ENCODE data around the gene NUDT17.

NUDT17 gene

GRCh38 chr1:145885738-145886287 is 40.4 kb downstream of the NUDT17 start, which contains the start of gene ANKRD35:
TSS of gene ANKRD35 (minus strand) at chr1:145885866. CDS start at chr1:145885758, 108 bp downstream.
- H4K20me1 ChIP-seq (ENCODE audit: insufficient read depth) = no peaks in the 10 kb centered on the region
- H3K36me3 ChIP-seq (ENCODE audit: insufficient read depth) = no peaks in the 10 kb centered on the region
- no peak within 1 kb of the TSS for H3K9ac ChIP-seq
- H3K4me3 ChIP-seq (IDR thresholded peaks at IDR 0.05; ENCODE audit: insufficient read depth, low read depth, low read length) = peak within 1 kb of the TSS; percentile 96
- no peak for TF ChIP-seq CTCF (conservative IDR thresholded peaks at IDR 0.05; ENCODE audit: low read depth, low read length)
- H2AFZ ChIP-seq (ENCODE audit: low read depth) = peak within 1 kb of the TSS; percentile 95
- H3K79me2 ChIP-seq (ENCODE audit: insufficient read depth, low read depth) = no peaks in the 10 kb centered on the region
- peaks cover 11% of the 10 kb centered on the region for H3K4me1 ChIP-seq (ENCODE audit: low read depth, poor library complexity, severe bottlenecking)
- peak within 1 kb of the TSS; percentile 79 for H3K4me2 ChIP-seq
- H3K27ac ChIP-seq = no peak within 1 kb of the TSS
- peaks cover 25% of the 10 kb centered on the region for H3K27me3 ChIP-seq (ENCODE audit: insufficient read depth, low read depth)

- Histone ChIP-seq H3K36me3 (ENCODE audit: insufficient read depth) (no peaks in the 10 kb centered on the region), H3K4me1 (ENCODE audit: low read depth, poor library complexity, severe bottlenecking) (peaks cover 11% of the 10 kb centered on the region), H3K27ac (no peak overlapping the region), H3K4me2 (peak overlapping the region; percentile 79), H2AFZ (ENCODE audit: low read depth) (peak overlapping the region; percentile 95), H3K79me2 (ENCODE audit: insufficient read depth, low read depth) (no peaks in the 10 kb centered on the region), H3K9ac (no peak overlapping the region), H3K4me3 (IDR thresholded peaks at IDR 0.05; ENCODE audit: insufficient read depth, low read depth, low read length) (peak overlapping the region; percentile 96), H4K20me1 (ENCODE audit: insufficient read depth) (no peaks in the 10 kb centered on the region), H3K27me3 (ENCODE audit: insufficient read depth, low read depth) (peaks cover 25% of the 10 kb centered on the region)
- no peak for TF ChIP-seq CTCF (conservative IDR thresholded peaks at IDR 0.05; ENCODE audit: low read depth, low read length)
Measured at GRCh38 chr1:145886390-145886789, 41.0 kb downstream of the NUDT17 start.

GRCh38 chr1:145886816-145887215 is 41.4 kb downstream of the NUDT17 start:
- Histone ChIP-seq H2AFZ (ENCODE audit: low read depth) (no peak overlapping the region), H3K36me3 (ENCODE audit: insufficient read depth) (no peaks in the 10 kb centered on the region), H3K4me3 (IDR thresholded peaks at IDR 0.05; ENCODE audit: insufficient read depth, low read depth, low read length) (no peak overlapping the region), H4K20me1 (ENCODE audit: insufficient read depth) (no peaks in the 10 kb centered on the region), H3K4me2 (no peak overlapping the region; the same call in 1 of the 2 replicates), H3K27ac (no peak overlapping the region), H3K4me1 (ENCODE audit: low read depth, poor library complexity, severe bottlenecking) (peaks cover 15% of the 10 kb centered on the region), H3K9ac (no peak overlapping the region), H3K79me2 (ENCODE audit: insufficient read depth, low read depth) (no peaks in the 10 kb centered on the region), H3K27me3 (ENCODE audit: insufficient read depth, low read depth) (peaks cover 25% of the 10 kb centered on the region)
- TF ChIP-seq CTCF (conservative IDR thresholded peaks at IDR 0.05; ENCODE audit: low read depth, low read length) = no peak

- TF ChIP-seq CTCF (conservative IDR thresholded peaks at IDR 0.05; ENCODE audit: low read depth, low read length) = no peak
- H3K9ac ChIP-seq = no peak overlapping the region
- peaks cover 20% of the 10 kb centered on the region for H3K4me1 ChIP-seq (ENCODE audit: low read depth, poor library complexity, severe bottlenecking)
- no peak overlapping the region for H3K27ac ChIP-seq
- H3K36me3 ChIP-seq (ENCODE audit: insufficient read depth) = no peaks in the 10 kb centered on the region
- peaks cover 25% of the 10 kb centered on the region for H3K27me3 ChIP-seq (ENCODE audit: insufficient read depth, low read depth)
- no peaks in the 10 kb centered on the region for H4K20me1 ChIP-seq (ENCODE audit: insufficient read depth)
- H3K4me2 ChIP-seq = no peak overlapping the region
- no peak overlapping the region for H2AFZ ChIP-seq (ENCODE audit: low read depth)
- no peaks in the 10 kb centered on the region for H3K79me2 ChIP-seq (ENCODE audit: insufficient read depth, low read depth)
- no peak overlapping the region for H3K4me3 ChIP-seq (IDR thresholded peaks at IDR 0.05; ENCODE audit: insufficient read depth, low read depth, low read length)
Measured at GRCh38 chr1:145887631-145888030, 42.2 kb downstream of the NUDT17 start.

All from KMS-11 (cell line).